Psoas muscle (tissue), 8 donors: ENCODE results near the gene PRRT1B. TPM values are rescaled to one million over a fixed set of nuclear protein-coding genes. Genes with fewer than 3 reads are reported as not detected.

ENCODE experiments used
- ATAC-seq, 4 donors: fragments of 200-7000 bp; cut with Tn5 transposase; one replicate each; pipeline ENCODE4 v1.9.1; 2020; ENCODE audit warnings: moderate library complexity in 3 of 4, mild to moderate bottlenecking in 2 of 4
- DNase-seq, 2 donors: peaks; one replicate each; pipeline ENCODE4 v3.0.0-alpha.2; 2020
- H3K27ac ChIP-seq: fragments of 200-600 bp; one replicate; pipeline ENCODE4 v1.8.0; 2022
- H3K27me3 ChIP-seq, 3 donors: fragments of 200-600 bp in 1 of 3; one replicate each; pipeline versions ENCODE4 v1.6.1 to v1.8.0; 2013 to 2022; ENCODE audit warnings: low read length in 2 of 3, mild to moderate bottlenecking in 2 of 3, moderate library complexity in 1 of 3; ENCODE audit not compliant: insufficient read depth in 3 of 3
- H3K36me3 ChIP-seq, 2 donors: fragments of 200-600 bp in 1 of 2; one replicate each; pipeline versions ENCODE4 v1.6.1 to v1.8.0; 2013 to 2022; ENCODE audit warnings: low read depth in 1 of 2, mild to moderate bottlenecking in 1 of 2, moderate library complexity in 1 of 2; ENCODE audit not compliant: insufficient read depth in 1 of 2
- H3K4me1 ChIP-seq: fragments of 200-600 bp; one replicate; pipeline ENCODE4 v1.8.0; 2022
- H3K4me3 ChIP-seq: fragments of 200-600 bp; one replicate; pipeline ENCODE4 v1.8.0; 2022; ENCODE audit warnings: mild to moderate bottlenecking
- H3K9me3 ChIP-seq: fragments of 200-600 bp; one replicate; pipeline ENCODE4 v1.8.0; 2022
- CTCF ChIP-seq: fragments of 200-600 bp; IDR thresholded peaks from one replicate; pipeline ENCODE4 v1.8.0; 2022; ENCODE audit warnings: antibody characterized with exemption
- WGBS, 3 donors: extraction: QIAGEN DNeasy Blood & Tissue Kit; methylation state at CpG; one replicate each; pipeline versions ENCODE4 v1.1.6 to v1.1.7; 2013; 5-methylcytosine and 5-hydroxymethylcytosine counted together
- intact Hi-C, 2 donors: fragments of 100-400 bp; cut with DNase I; formaldehyde crosslinking; loops; one replicate each; pipeline versions ENCODE4 v1.11.0 to v1.14.2; 2022
- long read RNA-seq, 2 donors: library from polyadenylated mRNA; unstranded; transcript quantifications; one replicate each; pipeline ENCODE4 v2.0.0, GENCODE V29; 2021
- polyA plus RNA-seq, 3 donors: library from polyadenylated mRNA; stranded (reverse); fragments of 200-250 nt; gene quantifications; one replicate each; pipeline ENCODE4 v1.2.3, GENCODE V29; 2013
- total RNA-seq, 4 donors: library from RNA; stranded (reverse); fragmentation: NEBNext Ultra II Directional in 2 of 4; extraction: Animal tissue kit (Norgen Biotek cat#: 25700) in 2 of 4; gene quantifications; one replicate each; pipeline versions ENCODE4 v1.2.1 to v1.2.4, GENCODE V29; 2021 to 2023
- donor health status: healthy with polysubstance abuse.
- donor health status: DM: no; HTN: no; CAD: no; lungs with moderate emphysema.
- donor health status: Bipolar disorder and iron deficiency.
- donor health status: healthy.
- donor health status: DM: yes; HTN: yes; CAD: no.
- donor health status: DM: no; HTN: no; CAD: no.
- donor health status: DM: no; HTN: no; CAD: no.
- donor health status: DM: yes; HTN: yes; CAD: no.

Gene PRRT1B
- total RNA-seq (not detected), polyA plus RNA-seq (not detected)
- long read RNA-seq, donor 1: 0 reads
- long read RNA-seq, donor 2: 0 reads

GRCh38 chr9:131545003-131545785, at the start of gene PRRT1B:
Gene PRRT1B (plus strand): TSS chr9:131545523. CDS start chr9:131545616, 93 bp downstream.
- Histone ChIP-seq H3K36me3 (no peaks in the 10 kb centered on the region), H3K9me3 (peaks cover 7% of the 10 kb centered on the region), H3K27me3 (peaks cover 0 to 54% (median 26%) of the 10 kb centered on the region in 3 donors), H3K27ac (no peak within 1 kb of the TSS), H3K4me3 (peak within 1 kb of the TSS; percentile 26), H3K4me1 (no peaks in the 10 kb centered on the region)
- ATAC-seq: peak; percentile 42 to 81 (median 58)
- DNase-seq: no peak
- no peak for TF ChIP-seq CTCF
- 17 to 20% (median 19%) methylated on average over 46 to 50 of the region's 50 CpGs for WGBS, 3 donors
- intact Hi-C loops: no loop called here

GRCh38 chr9:131495785-131496184, 49.5 kb upstream of the PRRT1B start:
- no peak for ATAC-seq

GRCh38 chr9:131496844-131497405, 48.4 kb upstream of the PRRT1B start:
- no peaks in the 10 kb centered on the region for H3K27me3 ChIP-seq
- H3K4me1 ChIP-seq: peaks cover 8% of the 10 kb centered on the region
- 76 to 78% (median 77%) methylated on average over 9 to 10 of the region's 10 CpGs for WGBS, 3 donors
- intact Hi-C loops: no loop called here
- no peak overlapping the region for H3K4me3 ChIP-seq
- no peaks in the 10 kb centered on the region for H3K9me3 ChIP-seq
- ATAC-seq (no peak), DNase-seq (no peak)
- H3K36me3 ChIP-seq: peaks cover 7 to 91% of the 10 kb centered on the region in 2 donors
- no peak overlapping the region for H3K27ac ChIP-seq
- no peak for TF ChIP-seq CTCF

More at GRCh38 chr9:131495785-131496184, 49.5 kb upstream of the PRRT1B start:
- Histone ChIP-seq H3K4me1 (no peaks in the 10 kb centered on the region), H3K9me3 (no peaks in the 10 kb centered on the region), H3K27ac (no peak overlapping the region), H3K36me3 (peaks cover 9 to 100% of the 10 kb centered on the region in 2 donors), H3K4me3 (no peak overlapping the region), H3K27me3 (no peaks in the 10 kb centered on the region)
- no peak for DNase-seq
- 83 to 86% (median 84%) methylated on average over 22 of the region's 22 CpGs for WGBS, 3 donors
- TF ChIP-seq CTCF: no peak
- intact Hi-C loops: no loop called here

GRCh38 chr9:131499254-131499767, 46.0 kb upstream of the PRRT1B start:
- peaks cover 5 to 67% of the 10 kb centered on the region in 2 donors for H3K36me3 ChIP-seq
- intact Hi-C loops: no loop called here
- peaks cover 18% of the 10 kb centered on the region for H3K4me1 ChIP-seq

More at GRCh38 chr9:131499254-131499767, 46.0 kb upstream of the PRRT1B start:
- no peak overlapping the region for H3K27ac ChIP-seq
- TF ChIP-seq CTCF: no peak
- WGBS, 3 donors: 62 to 78% (median 67%) methylated on average over 7 of the region's 7 CpGs
- no peaks in the 10 kb centered on the region for H3K27me3 ChIP-seq
- no peak for ATAC-seq
- H3K9me3 ChIP-seq: no peaks in the 10 kb centered on the region
- no peak overlapping the region for H3K4me3 ChIP-seq
- no peak for DNase-seq
